WERI-Rb-1 (cell line): Measurements from ENCODE around the gene PLCH2.
"Not testable (repeated sequence)": the region's sequence is repeated elsewhere in the genome, so short reads cannot be mapped to it uniquely, and the experiment has no call there.

Source experiments
- DNase-seq: peaks from one replicate; pipeline ENCODE4 v3.0.0-alpha.2; 2020
- H3K27ac ChIP-seq: fragments of 250-450 bp; sonication (Bioruptor Pico); 2 replicates; pipeline ENCODE4 v1.5.1; 2020; ENCODE audit warnings: mild to moderate bottlenecking, moderate library complexity
- H3K27me3 ChIP-seq: fragments of 250-450 bp; sonication (Bioruptor Pico); 2 replicates; pipeline ENCODE4 v1.5.1; 2021; ENCODE audit warnings: mild to moderate bottlenecking, low read depth, moderate library complexity; ENCODE audit not compliant: insufficient read depth, severe bottlenecking
- H3K36me3 ChIP-seq: fragments of 250-450 bp; sonication (Bioruptor Pico); 2 replicates; pipeline ENCODE4 v1.5.1; 2020; ENCODE audit warnings: mild to moderate bottlenecking, moderate library complexity
- H3K4me3 ChIP-seq: 2 replicates; pipeline ENCODE4 v1.5.1; 2011; ENCODE audit warnings: low read depth, mild to moderate bottlenecking, control low read depth, low read length
- H3K9me3 ChIP-seq: fragments of 250-450 bp; sonication (Bioruptor Pico); 2 replicates; pipeline ENCODE4 v1.5.1; 2021; ENCODE audit warnings: mild to moderate bottlenecking, moderate library complexity; ENCODE audit not compliant: severe bottlenecking
- TF ChIP-seq, protein P1 (sequence below): IDR thresholded peaks from 2 replicates; pipeline ENCODE4 v1.5.1; 2011; ENCODE audit warnings: low read depth, mild to moderate bottlenecking, control low read depth, inconsistent platforms, low read length

The PLCH2 gene

DNA sequence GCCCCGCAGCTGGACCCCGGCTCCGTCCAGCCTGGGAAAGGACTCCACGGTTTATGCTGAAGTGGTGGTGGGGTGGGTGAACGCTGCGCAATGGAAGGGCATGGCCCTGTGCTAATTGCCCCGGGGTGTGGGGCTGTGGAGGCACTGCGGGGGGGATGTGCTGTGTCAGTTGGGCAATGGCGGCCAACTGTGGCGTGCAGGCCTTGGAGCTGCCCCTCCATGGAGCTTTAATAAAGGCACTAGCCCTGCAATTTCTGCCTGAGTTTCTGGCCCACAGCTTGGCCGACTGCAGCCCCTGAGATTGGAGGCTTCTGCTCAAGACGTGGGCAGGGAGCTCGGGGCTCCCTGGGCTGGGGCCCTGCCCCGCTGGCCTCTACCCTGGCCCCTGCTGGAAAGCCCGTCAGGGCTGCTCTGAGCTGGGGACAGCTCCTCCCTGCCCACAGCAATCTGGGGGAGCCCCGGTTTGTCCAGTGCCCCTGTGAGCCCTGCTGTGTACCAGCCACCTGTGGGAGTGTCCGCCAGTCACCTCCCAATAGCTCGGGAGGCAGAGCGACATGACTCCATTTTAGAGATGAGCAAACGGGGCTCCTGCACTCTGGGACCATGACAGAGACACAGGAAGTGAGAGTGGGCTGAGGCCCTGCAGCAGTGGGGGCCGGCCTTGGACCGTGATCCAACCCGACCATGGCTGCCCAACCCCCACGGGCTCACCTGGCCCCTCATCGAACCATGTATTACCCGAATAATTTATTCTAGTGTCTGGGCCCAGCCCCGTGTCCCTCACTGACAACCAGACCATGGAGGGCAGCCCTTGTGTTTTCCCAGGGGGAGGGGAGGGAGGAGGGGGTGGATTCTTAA, 71.3 kb downstream of the PLCH2 start:
- no peaks in the 10 kb centered on the region for H3K9me3 ChIP-seq
- H3K36me3 ChIP-seq, result no peaks in the 10 kb centered on the region
- no peak overlapping the region for H3K27ac ChIP-seq
- DNase-seq, result no peak
- no peaks in the 10 kb centered on the region for H3K27me3 ChIP-seq
- H3K4me3 ChIP-seq, result no peak overlapping the region
- TF ChIP-seq, protein P1, sequence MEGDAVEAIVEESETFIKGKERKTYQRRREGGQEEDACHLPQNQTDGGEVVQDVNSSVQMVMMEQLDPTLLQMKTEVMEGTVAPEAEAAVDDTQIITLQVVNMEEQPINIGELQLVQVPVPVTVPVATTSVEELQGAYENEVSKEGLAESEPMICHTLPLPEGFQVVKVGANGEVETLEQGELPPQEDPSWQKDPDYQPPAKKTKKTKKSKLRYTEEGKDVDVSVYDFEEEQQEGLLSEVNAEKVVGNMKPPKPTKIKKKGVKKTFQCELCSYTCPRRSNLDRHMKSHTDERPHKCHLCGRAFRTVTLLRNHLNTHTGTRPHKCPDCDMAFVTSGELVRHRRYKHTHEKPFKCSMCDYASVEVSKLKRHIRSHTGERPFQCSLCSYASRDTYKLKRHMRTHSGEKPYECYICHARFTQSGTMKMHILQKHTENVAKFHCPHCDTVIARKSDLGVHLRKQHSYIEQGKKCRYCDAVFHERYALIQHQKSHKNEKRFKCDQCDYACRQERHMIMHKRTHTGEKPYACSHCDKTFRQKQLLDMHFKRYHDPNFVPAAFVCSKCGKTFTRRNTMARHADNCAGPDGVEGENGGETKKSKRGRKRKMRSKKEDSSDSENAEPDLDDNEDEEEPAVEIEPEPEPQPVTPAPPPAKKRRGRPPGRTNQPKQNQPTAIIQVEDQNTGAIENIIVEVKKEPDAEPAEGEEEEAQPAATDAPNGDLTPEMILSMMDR, result no peak

GRCh38 chr1:2548068-2548589, 72.0 kb downstream of the PLCH2 start:
- Histone ChIP-seq H3K27me3 (no peaks in the 10 kb centered on the region), H3K27ac (no peak overlapping the region), H3K36me3 (no peaks in the 10 kb centered on the region), H3K9me3 (no peaks in the 10 kb centered on the region), H3K4me3 (no peak overlapping the region)
- peak; percentile 80 for DNase-seq
- TF ChIP-seq, protein P1, result peak; percentile 95

GRCh38 chr1:2549367-2550029, 73.4 kb downstream of the PLCH2 start:
- not testable (repeated sequence) for H3K27ac ChIP-seq, H3K27me3 ChIP-seq, H3K9me3 ChIP-seq, H3K4me3 ChIP-seq, H3K36me3 ChIP-seq, DNase-seq

DNA sequence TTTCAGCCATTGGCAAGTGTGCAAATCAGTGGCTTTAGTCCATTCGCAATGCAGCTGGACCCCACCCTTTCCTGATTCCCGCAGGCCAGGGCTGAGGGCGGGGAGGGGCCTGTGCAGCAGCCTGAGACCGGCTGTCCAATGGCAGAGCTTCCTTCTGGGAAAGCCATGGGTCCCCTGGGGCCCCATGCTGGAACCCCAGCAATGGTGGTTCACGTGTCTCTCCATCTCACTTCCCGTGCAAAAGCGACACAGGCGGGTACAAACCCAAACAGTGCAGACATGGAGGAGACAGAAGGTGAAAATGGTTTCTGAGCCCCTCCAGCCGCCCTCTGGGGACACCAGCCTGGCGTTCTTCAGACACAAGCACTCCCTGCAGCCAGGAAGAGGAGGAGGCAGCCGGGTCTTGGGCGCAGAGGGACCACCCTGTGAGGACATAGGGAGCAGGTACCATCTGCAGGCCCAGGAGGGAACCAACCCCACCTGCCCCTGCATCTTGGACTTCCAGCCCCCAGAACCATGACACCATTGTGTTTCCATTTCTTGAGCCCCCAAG, 74.3 kb downstream of the PLCH2 start:
- DNase-seq, H3K27ac ChIP-seq, H3K27me3 ChIP-seq, H3K9me3 ChIP-seq, H3K36me3 ChIP-seq, H3K4me3 ChIP-seq: not testable (repeated sequence)

- H3K36me3 ChIP-seq, H3K27ac ChIP-seq, H3K4me3 ChIP-seq, H3K9me3 ChIP-seq, DNase-seq, H3K27me3 ChIP-seq: not testable (repeated sequence)
Observed at GRCh38 chr1:2551544-2551943, 75.5 kb downstream of the PLCH2 start.

DNA sequence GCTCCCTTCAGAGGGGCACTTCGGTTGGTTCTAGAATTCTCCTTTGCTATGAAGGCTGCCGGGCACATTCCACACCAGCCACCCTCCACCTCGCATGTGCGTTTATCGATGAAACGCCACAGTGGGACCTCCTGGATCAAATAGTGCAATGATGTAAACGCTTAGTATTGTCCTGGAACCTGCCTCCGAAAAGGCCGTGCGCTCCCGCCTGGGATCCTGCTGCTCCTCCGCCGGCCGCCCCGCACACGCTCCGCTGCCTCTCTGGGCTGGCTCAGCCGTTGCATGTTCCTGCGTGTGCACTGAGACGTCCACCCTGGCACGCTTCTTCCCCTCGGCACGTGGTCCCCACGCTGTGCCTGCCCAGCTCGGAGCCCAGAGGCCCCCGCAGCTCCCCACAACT, 76.1 kb downstream of the PLCH2 start:
- TF ChIP-seq, protein P1, result no peak
- DNase-seq, result no peak
- Histone ChIP-seq H3K36me3 (no peaks in the 10 kb centered on the region), H3K27ac (no peak overlapping the region), H3K4me3 (no peak overlapping the region), H3K27me3 (no peaks in the 10 kb centered on the region), H3K9me3 (no peaks in the 10 kb centered on the region)

GRCh38 chr1:2553076-2553475, 77.0 kb downstream of the PLCH2 start:
- not testable (repeated sequence) for DNase-seq, H3K9me3 ChIP-seq, H3K36me3 ChIP-seq, H3K4me3 ChIP-seq, H3K27ac ChIP-seq, H3K27me3 ChIP-seq
